ENCODE results near the gene EIF4E2.

EIF4E2 gene

DNA sequence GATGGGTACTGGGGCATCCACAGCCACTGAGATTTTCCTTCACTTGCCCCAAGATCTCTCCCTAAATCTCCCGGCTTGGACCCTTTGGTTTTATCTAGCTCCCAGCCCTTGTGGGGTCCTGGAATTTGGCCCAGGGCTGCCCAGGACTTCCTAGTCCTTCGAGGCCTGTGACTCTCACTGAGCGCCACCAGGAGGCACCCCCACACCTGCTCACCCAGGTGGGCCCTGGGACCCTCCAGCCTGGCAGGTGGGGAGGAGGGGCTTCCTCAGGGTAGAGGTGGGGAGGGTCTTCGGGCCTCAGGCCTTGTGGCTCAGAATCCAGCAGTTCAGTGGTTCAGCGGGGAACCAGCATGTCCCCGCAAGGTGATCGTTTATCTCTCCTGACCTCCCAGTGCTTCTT is 42.2 kb upstream of the EIF4E2 start:
- no peaks in the 10 kb centered on the region for H3K36me3 ChIP-seq (ENCODE audit: control insufficient read depth in 1 of 2, insufficient read depth in 2 of 2, low read length in 2 of 2)
- peaks cover 17 to 19% of the 10 kb centered on the region in 2 donors for H3K27me3 ChIP-seq (ENCODE audit: control insufficient read depth in 1 of 2, insufficient read depth in 2 of 2, low read length in 2 of 2)
- H3K4me3 ChIP-seq (ENCODE audit: low read depth in 1 of 2, low read length in 2 of 2): no peak overlapping the region
- H3K9me3 ChIP-seq (ENCODE audit: control insufficient read depth in 1 of 2, low read length in 2 of 2): no peaks in the 10 kb centered on the region
- no peak overlapping the region for H3K27ac ChIP-seq (ENCODE audit: low read depth, low read length)
- H3K4me1 ChIP-seq (ENCODE audit: control insufficient read depth in 1 of 2, insufficient read depth in 2 of 2, low read length in 2 of 2): no peaks in the 10 kb centered on the region
- no peak overlapping the region for H3K9ac ChIP-seq (ENCODE audit: low read depth in 1 of 2, low read length in 2 of 2)

DNA sequence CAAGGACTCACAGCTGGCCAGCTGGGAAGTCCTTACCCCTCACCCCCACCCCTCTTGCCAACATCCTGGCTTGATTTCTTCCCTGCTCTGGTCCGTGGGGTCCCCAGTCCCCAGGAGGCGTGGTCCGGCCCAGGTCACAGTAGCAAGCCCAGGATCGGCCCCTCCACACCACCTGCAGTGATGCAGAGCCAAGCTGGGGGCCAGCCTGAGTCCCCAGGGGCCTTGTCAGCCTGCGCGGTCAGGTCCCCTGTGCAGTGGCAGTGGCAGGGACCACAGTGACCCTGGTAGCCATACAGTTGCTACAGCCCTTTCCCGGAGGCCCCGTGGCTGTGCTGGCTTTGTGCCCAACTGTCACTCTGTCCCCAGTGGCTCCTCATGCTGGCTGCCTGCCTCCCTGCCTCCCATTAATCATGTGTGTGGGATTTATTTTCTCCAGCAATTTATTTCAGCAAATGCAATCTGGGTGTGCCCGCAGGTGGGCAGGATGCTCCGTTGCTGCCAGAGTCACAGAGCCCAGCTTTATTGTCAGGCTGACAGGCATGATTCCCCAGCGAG is 39.1 kb upstream of the EIF4E2 start:
- Histone ChIP-seq H3K4me3 (ENCODE audit: low read depth in 1 of 2, low read length in 2 of 2) (no peak overlapping the region), H3K27me3 (ENCODE audit: control insufficient read depth in 1 of 2, insufficient read depth in 2 of 2, low read length in 2 of 2) (peaks cover 0 to 5% of the 10 kb centered on the region in 2 donors), H3K27ac (ENCODE audit: low read depth, low read length) (no peak overlapping the region), H3K36me3 (ENCODE audit: control insufficient read depth in 1 of 2, insufficient read depth in 2 of 2, low read length in 2 of 2) (no peaks in the 10 kb centered on the region), H3K9ac (ENCODE audit: low read depth in 1 of 2, low read length in 2 of 2) (no peak overlapping the region), H3K4me1 (ENCODE audit: control insufficient read depth in 1 of 2, insufficient read depth in 2 of 2, low read length in 2 of 2) (no peaks in the 10 kb centered on the region), H3K9me3 (ENCODE audit: control insufficient read depth in 1 of 2, low read length in 2 of 2) (no peaks in the 10 kb centered on the region)

DNA sequence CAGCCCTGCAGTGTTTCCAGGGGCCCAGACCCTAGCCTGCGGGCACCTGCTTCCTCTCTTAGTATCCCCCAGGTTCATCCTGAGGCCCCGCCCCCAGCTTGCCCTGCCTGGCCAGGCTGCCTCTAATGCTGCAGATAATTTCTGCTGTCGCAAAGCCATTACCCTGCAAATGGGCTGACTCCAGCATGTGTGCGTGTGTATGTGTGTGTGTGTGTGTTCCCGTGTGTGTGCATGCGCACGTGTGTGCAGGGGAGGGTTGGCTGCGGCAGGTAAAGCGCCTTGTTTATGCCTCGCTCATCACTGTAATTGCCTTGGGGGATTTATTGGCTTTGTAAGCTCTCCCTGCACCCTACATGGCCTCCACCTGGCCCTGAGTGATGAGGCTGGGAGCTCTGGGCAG is 37.9 kb upstream of the EIF4E2 start:
- Histone ChIP-seq H3K4me1 (ENCODE audit: control insufficient read depth in 1 of 2, insufficient read depth in 2 of 2, low read length in 2 of 2) (no peaks in the 10 kb centered on the region), H3K9ac (ENCODE audit: low read depth in 1 of 2, low read length in 2 of 2) (no peak overlapping the region), H3K27ac (ENCODE audit: low read depth, low read length) (no peak overlapping the region), H3K27me3 (ENCODE audit: control insufficient read depth in 1 of 2, insufficient read depth in 2 of 2, low read length in 2 of 2) (peaks cover 0 to 5% of the 10 kb centered on the region in 2 donors), H3K9me3 (ENCODE audit: control insufficient read depth in 1 of 2, low read length in 2 of 2) (no peaks in the 10 kb centered on the region), H3K36me3 (ENCODE audit: control insufficient read depth in 1 of 2, insufficient read depth in 2 of 2, low read length in 2 of 2) (no peaks in the 10 kb centered on the region), H3K4me3 (ENCODE audit: low read depth in 1 of 2, low read length in 2 of 2) (no peak overlapping the region)

DNA sequence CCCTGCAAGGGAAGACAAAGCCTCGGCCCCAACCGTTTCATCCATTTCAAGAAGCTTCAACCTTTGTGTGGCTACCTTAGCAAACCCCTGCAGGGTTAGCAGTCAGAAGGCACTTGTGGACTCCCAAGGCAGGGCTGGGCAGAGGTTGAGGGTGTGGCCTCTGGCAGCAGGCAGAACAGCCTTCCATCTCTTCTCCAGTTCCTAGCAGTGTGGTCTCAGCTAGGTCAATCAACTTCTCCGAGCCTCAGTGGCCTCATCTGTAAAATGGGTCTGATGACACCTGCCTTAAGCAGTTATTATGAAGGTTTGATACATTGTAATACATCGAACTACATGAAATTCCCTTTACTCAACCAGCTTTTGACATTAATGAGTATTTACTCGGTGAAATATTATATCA is 37.1 kb upstream of the EIF4E2 start:
- no peaks in the 10 kb centered on the region for H3K36me3 ChIP-seq (ENCODE audit: control insufficient read depth in 1 of 2, insufficient read depth in 2 of 2, low read length in 2 of 2)
- H3K27ac ChIP-seq (ENCODE audit: low read depth, low read length): no peak overlapping the region
- no peak overlapping the region for H3K9ac ChIP-seq (ENCODE audit: low read depth in 1 of 2, low read length in 2 of 2)
- H3K4me3 ChIP-seq (ENCODE audit: low read depth in 1 of 2, low read length in 2 of 2): no peak overlapping the region
- no peaks in the 10 kb centered on the region for H3K4me1 ChIP-seq (ENCODE audit: control insufficient read depth in 1 of 2, insufficient read depth in 2 of 2, low read length in 2 of 2)
- peaks cover 0 to 5% of the 10 kb centered on the region in 2 donors for H3K27me3 ChIP-seq (ENCODE audit: control insufficient read depth in 1 of 2, insufficient read depth in 2 of 2, low read length in 2 of 2)
- H3K9me3 ChIP-seq (ENCODE audit: control insufficient read depth in 1 of 2, low read length in 2 of 2): no peaks in the 10 kb centered on the region

DNA sequence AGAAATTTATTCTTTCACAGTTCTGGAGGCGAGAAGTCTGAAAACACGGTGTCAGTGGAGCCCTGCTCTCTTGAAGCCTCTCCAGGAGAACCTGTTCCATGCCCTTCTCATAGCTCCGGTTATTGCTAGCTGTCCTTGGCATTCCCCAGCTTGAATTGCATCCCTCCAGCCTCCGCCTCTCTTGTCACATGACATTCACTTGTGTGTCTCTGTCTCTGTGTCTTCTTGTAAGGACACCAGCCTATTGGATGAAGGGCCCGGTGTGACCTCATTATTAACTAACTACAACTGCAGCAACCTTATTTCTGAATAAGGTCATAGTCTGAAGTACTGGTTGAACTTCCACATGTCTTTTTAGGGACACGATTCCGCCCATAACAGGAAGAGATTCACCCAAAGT is 34.9 kb upstream of the EIF4E2 start:
- Histone ChIP-seq H3K4me1 (ENCODE audit: control insufficient read depth in 1 of 2, insufficient read depth in 2 of 2, low read length in 2 of 2) (no peaks in the 10 kb centered on the region), H3K27me3 (ENCODE audit: control insufficient read depth in 1 of 2, insufficient read depth in 2 of 2, low read length in 2 of 2) (peaks cover 0 to 8% of the 10 kb centered on the region in 2 donors), H3K36me3 (ENCODE audit: control insufficient read depth in 1 of 2, insufficient read depth in 2 of 2, low read length in 2 of 2) (no peaks in the 10 kb centered on the region), H3K9me3 (ENCODE audit: control insufficient read depth in 1 of 2, low read length in 2 of 2) (no peaks in the 10 kb centered on the region), H3K27ac (ENCODE audit: low read depth, low read length) (no peak overlapping the region), H3K9ac (ENCODE audit: low read depth in 1 of 2, low read length in 2 of 2) (no peak overlapping the region), H3K4me3 (ENCODE audit: low read depth in 1 of 2, low read length in 2 of 2) (no peak overlapping the region)

DNA sequence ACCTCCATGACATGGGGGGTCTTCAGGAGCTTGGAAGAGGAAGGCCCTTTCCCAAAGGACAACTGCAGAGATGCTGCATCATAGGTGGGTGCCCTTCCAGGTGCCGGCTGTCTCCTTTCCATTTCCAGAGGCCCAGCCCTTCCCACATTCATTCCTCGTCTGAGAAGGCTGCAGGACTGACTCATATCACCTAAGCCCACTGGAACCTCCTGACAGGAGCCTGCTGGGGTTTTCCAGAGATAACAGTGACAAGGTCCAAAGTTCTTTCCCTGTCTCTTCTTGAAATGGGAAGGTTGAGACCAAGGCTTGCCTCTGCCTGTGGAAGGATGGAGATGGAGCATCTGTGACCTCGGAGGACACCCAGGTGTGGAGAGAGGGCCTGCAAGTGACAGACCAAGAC is 33.9 kb upstream of the EIF4E2 start:
- H3K27me3 ChIP-seq (ENCODE audit: control insufficient read depth in 1 of 2, insufficient read depth in 2 of 2, low read length in 2 of 2): peaks cover 4 to 17% of the 10 kb centered on the region in 2 donors
- no peaks in the 10 kb centered on the region for H3K4me1 ChIP-seq (ENCODE audit: control insufficient read depth in 1 of 2, insufficient read depth in 2 of 2, low read length in 2 of 2)
- H3K9ac ChIP-seq (ENCODE audit: low read depth in 1 of 2, low read length in 2 of 2): no peak overlapping the region
- no peaks in the 10 kb centered on the region for H3K9me3 ChIP-seq (ENCODE audit: control insufficient read depth in 1 of 2, low read length in 2 of 2)
- H3K4me3 ChIP-seq (ENCODE audit: low read depth in 1 of 2, low read length in 2 of 2): no peak overlapping the region
- H3K27ac ChIP-seq (ENCODE audit: low read depth, low read length): no peak overlapping the region
- no peaks in the 10 kb centered on the region for H3K36me3 ChIP-seq (ENCODE audit: control insufficient read depth in 1 of 2, insufficient read depth in 2 of 2, low read length in 2 of 2)

DNA sequence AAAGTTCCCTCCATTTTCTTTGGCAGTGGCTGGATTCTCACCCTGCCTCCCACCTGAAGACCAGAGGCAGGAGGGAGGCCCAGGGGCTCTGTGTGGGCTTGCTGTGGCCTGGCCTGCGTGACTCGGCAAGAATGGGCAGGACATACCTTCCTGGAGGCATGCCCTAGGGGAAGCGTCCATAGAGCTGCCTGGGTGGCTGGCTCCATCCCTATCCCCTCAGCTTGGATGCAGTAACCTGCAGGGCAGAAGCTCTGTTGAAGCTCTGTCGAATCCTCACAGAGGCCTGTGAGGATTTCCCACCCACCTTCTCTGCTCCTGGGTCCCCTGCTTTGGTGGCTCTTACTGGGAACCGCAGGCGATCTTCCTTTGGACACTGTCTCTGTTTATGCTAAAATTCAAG is 31.6 kb upstream of the EIF4E2 start:
- Histone ChIP-seq H3K27me3 (ENCODE audit: control insufficient read depth in 1 of 2, insufficient read depth in 2 of 2, low read length in 2 of 2) (peaks cover 24 to 34% of the 10 kb centered on the region in 2 donors), H3K36me3 (ENCODE audit: control insufficient read depth in 1 of 2, insufficient read depth in 2 of 2, low read length in 2 of 2) (no peaks in the 10 kb centered on the region), H3K9me3 (ENCODE audit: control insufficient read depth in 1 of 2, low read length in 2 of 2) (no peaks in the 10 kb centered on the region), H3K4me3 (ENCODE audit: low read depth in 1 of 2, low read length in 2 of 2) (no peak overlapping the region), H3K27ac (ENCODE audit: low read depth, low read length) (no peak overlapping the region), H3K9ac (ENCODE audit: low read depth in 1 of 2, low read length in 2 of 2) (no peak overlapping the region), H3K4me1 (ENCODE audit: control insufficient read depth in 1 of 2, insufficient read depth in 2 of 2, low read length in 2 of 2) (no peaks in the 10 kb centered on the region)

DNA sequence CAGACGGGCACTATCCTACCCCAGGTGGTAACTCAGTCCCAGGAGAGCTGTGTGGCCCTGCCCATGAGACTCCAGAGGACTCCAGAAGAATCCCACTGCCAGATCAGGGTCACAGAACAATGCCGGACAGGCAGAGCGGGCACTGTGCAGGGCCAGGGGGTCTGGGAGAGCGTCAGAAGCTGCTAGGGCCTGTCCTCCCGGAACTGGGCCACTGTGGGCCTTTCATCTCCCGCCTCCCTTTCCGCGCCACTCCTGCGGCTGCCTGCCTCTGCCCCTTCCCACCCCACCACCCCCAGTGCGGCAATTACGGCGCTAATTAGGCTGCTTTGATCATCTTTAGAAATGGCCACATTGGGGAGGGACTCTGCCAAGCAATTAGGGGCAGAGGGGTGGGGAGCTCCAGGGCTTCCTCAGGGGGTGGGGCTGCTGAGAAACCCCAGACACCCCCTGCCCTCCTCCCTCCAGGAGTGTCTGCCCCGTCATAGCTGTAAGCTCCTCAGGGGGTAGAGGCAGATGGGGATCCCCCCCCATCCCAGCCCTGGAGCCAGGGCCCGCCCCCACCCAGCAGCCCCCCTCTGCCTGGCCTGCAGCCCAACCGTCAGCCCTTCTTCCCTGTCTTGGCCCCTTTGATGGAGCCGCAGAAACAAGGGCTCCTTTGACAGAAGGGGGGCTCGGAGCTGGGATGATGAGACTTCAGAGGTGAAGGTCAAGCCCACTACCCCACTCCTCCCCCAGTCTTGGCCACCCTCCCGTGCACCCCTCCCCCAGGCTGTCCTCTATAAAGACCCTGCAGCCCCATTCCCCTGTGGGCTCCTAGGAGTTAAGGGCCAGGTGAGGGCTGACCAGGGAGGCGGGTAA is 30.7 kb upstream of the EIF4E2 start, which contains the start of gene PRSS56:
PRSS56 (plus strand) TSS at position 808 of the 858 bp plus-strand sequence. CDS start 211 bp downstream, outside the sequence.
- Histone ChIP-seq H3K27ac (ENCODE audit: low read depth, low read length) (no peak within 1 kb of the TSS), H3K9me3 (ENCODE audit: control insufficient read depth in 1 of 2, low read length in 2 of 2) (no peaks in the 10 kb centered on the region), H3K4me1 (ENCODE audit: control insufficient read depth in 1 of 2, insufficient read depth in 2 of 2, low read length in 2 of 2) (peaks cover 0 to 5% of the 10 kb centered on the region in 2 donors), H3K4me3 (ENCODE audit: low read depth in 1 of 2, low read length in 2 of 2) (no peak within 1 kb of the TSS), H3K36me3 (ENCODE audit: control insufficient read depth in 1 of 2, insufficient read depth in 2 of 2, low read length in 2 of 2) (no peaks in the 10 kb centered on the region), H3K9ac (ENCODE audit: low read depth in 1 of 2, low read length in 2 of 2) (no peak within 1 kb of the TSS), H3K27me3 (ENCODE audit: control insufficient read depth in 1 of 2, insufficient read depth in 2 of 2, low read length in 2 of 2) (peaks cover 33 to 44% of the 10 kb centered on the region in 2 donors)

DNA sequence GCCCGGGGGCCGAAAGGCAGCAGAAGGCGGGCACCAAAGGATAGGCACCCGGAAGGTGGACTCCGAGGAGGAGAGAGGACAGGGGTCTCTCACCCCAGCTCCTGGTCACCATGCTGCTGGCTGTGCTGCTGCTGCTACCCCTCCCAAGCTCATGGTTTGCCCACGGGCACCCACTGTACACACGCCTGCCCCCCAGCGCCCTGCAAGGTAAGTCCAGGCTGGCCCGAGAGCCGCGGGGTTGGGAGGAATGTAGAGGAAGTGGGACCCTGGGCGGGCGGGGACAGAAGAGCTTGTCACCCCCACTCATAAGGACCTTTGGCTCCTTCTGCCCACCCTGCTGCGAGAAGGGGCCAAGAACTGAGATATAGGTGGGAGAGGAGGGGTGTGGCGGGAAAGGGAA is 30.0 kb upstream of the EIF4E2 start:
- H3K4me1 ChIP-seq (ENCODE audit: control insufficient read depth in 1 of 2, insufficient read depth in 2 of 2, low read length in 2 of 2): peaks cover 0 to 5% of the 10 kb centered on the region in 2 donors
- no peak overlapping the region for H3K9ac ChIP-seq (ENCODE audit: low read depth in 1 of 2, low read length in 2 of 2)
- H3K27me3 ChIP-seq (ENCODE audit: control insufficient read depth in 1 of 2, insufficient read depth in 2 of 2, low read length in 2 of 2): peaks cover 35 to 44% of the 10 kb centered on the region in 2 donors
- no peak overlapping the region for H3K4me3 ChIP-seq (ENCODE audit: low read depth in 1 of 2, low read length in 2 of 2)
- H3K9me3 ChIP-seq (ENCODE audit: control insufficient read depth in 1 of 2, low read length in 2 of 2): no peaks in the 10 kb centered on the region
- no peaks in the 10 kb centered on the region for H3K36me3 ChIP-seq (ENCODE audit: control insufficient read depth in 1 of 2, insufficient read depth in 2 of 2, low read length in 2 of 2)
- no peak overlapping the region for H3K27ac ChIP-seq (ENCODE audit: low read depth, low read length)

DNA sequence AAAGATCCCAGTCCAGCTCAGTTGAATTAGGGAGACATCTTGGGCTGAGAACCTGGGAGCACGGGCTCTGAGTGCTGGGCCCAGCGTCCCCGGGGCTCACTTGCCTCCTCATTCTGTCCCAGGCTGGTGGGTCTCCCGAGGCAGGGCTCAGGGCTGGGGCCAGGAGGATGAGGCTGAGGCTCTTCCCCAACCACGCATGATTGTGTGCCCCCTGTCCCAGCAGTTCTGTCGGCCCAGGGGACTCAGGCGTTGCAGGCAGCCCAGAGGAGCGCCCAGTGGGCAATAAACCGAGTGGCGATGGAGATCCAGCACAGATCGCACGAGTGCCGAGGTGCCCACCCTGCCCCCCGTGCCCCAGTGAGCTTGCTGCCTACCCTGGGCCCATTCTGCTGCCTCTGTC is 29.4 kb upstream of the EIF4E2 start:
- Histone ChIP-seq H3K4me1 (ENCODE audit: control insufficient read depth in 1 of 2, insufficient read depth in 2 of 2, low read length in 2 of 2) (peaks cover 0 to 5% of the 10 kb centered on the region in 2 donors), H3K9me3 (ENCODE audit: control insufficient read depth in 1 of 2, low read length in 2 of 2) (no peaks in the 10 kb centered on the region), H3K36me3 (ENCODE audit: control insufficient read depth in 1 of 2, insufficient read depth in 2 of 2, low read length in 2 of 2) (no peaks in the 10 kb centered on the region), H3K27me3 (ENCODE audit: control insufficient read depth in 1 of 2, insufficient read depth in 2 of 2, low read length in 2 of 2) (peaks cover 35 to 40% of the 10 kb centered on the region in 2 donors), H3K27ac (ENCODE audit: low read depth, low read length) (no peak overlapping the region), H3K4me3 (ENCODE audit: low read depth in 1 of 2, low read length in 2 of 2) (no peak overlapping the region), H3K9ac (ENCODE audit: low read depth in 1 of 2, low read length in 2 of 2) (no peak overlapping the region)

Measured in duodenal mucosa (tissue), 2 donors.